ENCODE measurements around the gene TMEM106C. TPM values are rescaled to one million over a fixed set of nuclear protein-coding genes. Genes with fewer than 3 reads are reported as not detected.
A peak's percentile ranks its signal among the peaks of the same experiment; 100 is the strongest.

TMEM106C gene
- total and polyA plus RNA-seq, 2 of the 13 experiments (the other 11 are each of a cell fraction or from before 2014, with no cell fraction given), result 132 to 192 TPM

- intact Hi-C loops (cut with micrococcal nuclease; ENCODE audit: unreplicated experiment) (no loop called here), in situ Hi-C loops (cut with HindIII; ENCODE audit: extremely low pct_ligation_motif_present, low pct_unique_long_range_greater_than_20kb) (no loop called here)
- H3K4me1 ChIP-seq (ENCODE audit: insufficient read depth, low read length), result peaks cover 12% of the 10 kb centered on the region
- ATAC-seq (no peak), DNase-seq (ENCODE audit: low spot score) (no peak), FAIRE-seq (no peak)
- no peaks in the 10 kb centered on the region for H3K79me2 ChIP-seq (ENCODE audit: insufficient read depth, low read length)
- H4K20me1 ChIP-seq (ENCODE audit: insufficient read depth, low read length), result no peaks in the 10 kb centered on the region
- H3K36me3 ChIP-seq (replicated peaks in 1 of 2; ENCODE audit: control insufficient read depth in 1 of 2, insufficient read depth in 2 of 2, low read length in 2 of 2), result peaks cover 4 to 6% of the 10 kb centered on the region in 2 experiments; a peak in 2 of 5 replicates
- H3K27ac ChIP-seq (ENCODE audit: extremely low read length, insufficient read depth, low read length), result no peak overlapping the region
- 93% methylated on average over 3 of the region's 7 CpGs for WGBS (ENCODE audit: low lambda C conversion rate)
- no TSS peak for BruUV-seq (replicated peaks)
- no peak overlapping the region for H3K4me3 ChIP-seq (replicated peaks in 1 of 3; ENCODE audit: insufficient read depth in 1 of 3, low read depth in 2 of 3, low read length in 3 of 3)
- no peak overlapping the region for H3K4me2 ChIP-seq (ENCODE audit: low read depth, low read length)
- no peaks in the 10 kb centered on the region for H3K27me3 ChIP-seq (ENCODE audit: control insufficient read depth in 1 of 2, insufficient read depth in 2 of 2, low read length in 2 of 2)
- TF ChIP-seq ZBTB2 (CRISPR knock-in tag; IDR thresholded peaks at IDR 0.05; ENCODE audit: low read depth) (no peak), POLR2G (IDR thresholded peaks at IDR 0.05; ENCODE audit: low read depth, low read length) (peak; percentile 30; the same call in 1 of the 2 replicates), HNRNPK (IDR thresholded peaks at IDR 0.05; ENCODE audit: low read depth, low read length, poor library complexity, severe bottlenecking) (no peak), FOSL1 (CRISPR knock-in tag; IDR thresholded peaks at IDR 0.05; ENCODE audit: borderline replicate concordance) (no peak), ETV5 (CRISPR knock-in tag; IDR thresholded peaks at IDR 0.05; ENCODE audit: borderline replicate concordance) (no peak), MYPOP (CRISPR knock-in tag; IDR thresholded peaks at IDR 0.05) (no peak), ISX (CRISPR knock-in tag; conservative IDR thresholded peaks at IDR 0.05) (no peak)
- ChIA-PET POLR2A (no interaction called here), CTCF (ENCODE audit: low intra/inter-chr PET ratio, low total read pairs) (no interaction called here)
- H3K9me3 ChIP-seq (ENCODE audit: low read length), result no peaks in the 10 kb centered on the region
- no peak overlapping the region for H2AFZ ChIP-seq (ENCODE audit: low read length)
- H3K9ac ChIP-seq (ENCODE audit: insufficient read depth, low read depth, low read length), result no peak overlapping the region
Observed at GRCh38 chr12:47970843-47971242, 7.4 kb downstream of the TMEM106C start.

All from HepG2 (cell line).